KOPT-K1 (cell line): ENCODE results near the gene CHRM5.
A peak's percentile ranks its signal among the peaks of the same experiment; 100 is the strongest.

ENCODE experiments used
- H3K27ac ChIP-seq: fragments of 200-600 bp; sonication (generic); 2 replicates; pipeline ENCODE4 v1.5.1; 2016; ENCODE audit warnings: antibody characterized with exemption, mild to moderate bottlenecking, low read depth, low read length; ENCODE audit not compliant: poor library complexity, severe bottlenecking
- H3K36me3 ChIP-seq: fragments of 200-600 bp; sonication (generic); 2 replicates; pipeline ENCODE4 v1.5.1; 2017; ENCODE audit warnings: antibody characterized with exemption, mild to moderate bottlenecking, low read length, moderate library complexity; ENCODE audit not compliant: insufficient read depth
- H3K9me3 ChIP-seq: fragments of 200-600 bp; sonication (generic); 2 replicates; pipeline ENCODE4 v1.5.1; 2017; ENCODE audit warnings: antibody characterized with exemption, low read length, mild to moderate bottlenecking; ENCODE audit not compliant: insufficient read depth, poor library complexity, severe bottlenecking

The CHRM5 gene

DNA sequence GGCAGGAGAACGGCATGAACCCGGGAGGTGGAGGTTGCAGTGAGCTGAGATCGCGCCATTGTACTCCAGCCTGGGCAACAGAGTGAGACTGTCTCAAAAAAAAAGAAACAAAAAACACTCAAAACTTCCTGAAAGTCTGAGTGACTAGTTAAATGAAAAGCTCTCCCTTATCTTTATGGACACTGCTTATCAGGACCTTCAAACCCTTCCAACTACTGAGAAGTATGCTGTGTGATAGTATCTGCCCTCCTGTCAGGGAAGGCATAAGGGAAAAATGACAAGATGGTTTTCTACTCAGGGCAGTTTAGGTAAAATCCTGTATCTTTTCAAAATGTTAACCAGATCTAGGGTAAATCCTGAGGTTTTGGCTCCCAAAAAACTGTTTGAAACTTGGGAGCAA is 111.6 kb downstream of the CHRM5 start:
- Histone ChIP-seq H3K36me3 (peaks cover 13% of the 10 kb centered on the region; the same call in 1 of the 2 replicates), H3K9me3 (no peaks in the 10 kb centered on the region), H3K27ac (no peak overlapping the region)

DNA sequence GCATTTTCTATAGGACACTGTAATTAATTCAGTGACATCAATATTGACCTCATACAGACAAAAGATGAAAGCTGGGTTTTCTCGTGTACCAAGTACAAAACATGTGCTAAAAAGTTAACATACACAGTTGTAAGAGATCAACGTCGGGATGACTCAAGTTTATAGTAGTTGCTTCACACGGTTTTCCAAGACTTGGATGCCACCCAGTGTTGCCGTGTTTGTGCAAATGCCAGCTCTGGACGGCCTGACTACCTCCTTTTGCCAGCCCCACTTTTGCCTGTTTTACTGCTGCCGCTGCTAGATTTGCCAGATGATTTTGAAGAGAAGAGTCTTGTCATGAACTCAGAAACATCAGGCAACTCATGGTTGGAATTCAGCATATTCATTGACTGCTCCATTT is 115.8 kb downstream of the CHRM5 start:
- H3K9me3 ChIP-seq: no peaks in the 10 kb centered on the region
- peaks cover 45% of the 10 kb centered on the region for H3K36me3 ChIP-seq
- no peak overlapping the region for H3K27ac ChIP-seq

DNA sequence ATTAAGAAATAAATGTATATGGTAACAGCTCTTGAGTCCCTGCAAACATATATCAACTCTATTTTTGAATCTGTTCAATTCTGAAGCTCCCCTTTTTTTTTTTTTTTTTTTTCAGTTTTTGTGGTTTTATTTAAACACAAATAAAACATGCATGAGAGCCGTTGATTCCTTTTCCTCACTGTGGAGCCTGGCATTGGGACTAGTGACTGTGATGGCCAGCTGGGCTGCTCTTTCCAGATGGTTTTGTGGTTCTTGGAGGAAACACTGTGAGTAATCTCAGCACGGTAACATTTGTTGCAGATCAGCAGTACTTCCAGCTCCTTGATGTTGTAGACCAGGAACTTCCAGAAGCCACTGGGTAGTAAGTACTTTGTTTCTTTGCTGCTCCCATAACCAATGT is 117.4 kb downstream of the CHRM5 start:
- Histone ChIP-seq H3K27ac (no peak overlapping the region), H3K36me3 (peaks cover 57% of the 10 kb centered on the region), H3K9me3 (no peaks in the 10 kb centered on the region)

DNA sequence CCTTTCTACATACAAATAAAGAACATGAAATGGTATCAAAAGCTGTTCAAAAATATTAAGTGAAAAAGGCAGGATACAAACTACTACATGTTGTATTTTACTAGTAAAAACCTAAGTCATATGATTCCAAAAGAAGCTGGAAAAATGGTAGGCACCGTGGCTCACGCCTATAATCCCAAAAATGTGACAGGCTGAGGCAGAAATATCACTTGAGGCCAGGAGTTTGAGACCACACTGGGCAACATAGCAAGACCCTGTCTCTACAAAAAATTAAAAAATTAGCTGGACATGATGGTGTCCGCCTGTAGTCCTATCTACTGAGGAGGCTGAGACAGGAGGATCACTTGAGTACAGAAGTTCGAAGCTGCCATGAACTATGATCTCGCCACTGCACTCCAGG is 131.6 kb downstream of the CHRM5 start:
- H3K36me3 ChIP-seq: peaks cover 13% of the 10 kb centered on the region
- no peaks in the 10 kb centered on the region for H3K9me3 ChIP-seq
- H3K27ac ChIP-seq: no peak overlapping the region

DNA sequence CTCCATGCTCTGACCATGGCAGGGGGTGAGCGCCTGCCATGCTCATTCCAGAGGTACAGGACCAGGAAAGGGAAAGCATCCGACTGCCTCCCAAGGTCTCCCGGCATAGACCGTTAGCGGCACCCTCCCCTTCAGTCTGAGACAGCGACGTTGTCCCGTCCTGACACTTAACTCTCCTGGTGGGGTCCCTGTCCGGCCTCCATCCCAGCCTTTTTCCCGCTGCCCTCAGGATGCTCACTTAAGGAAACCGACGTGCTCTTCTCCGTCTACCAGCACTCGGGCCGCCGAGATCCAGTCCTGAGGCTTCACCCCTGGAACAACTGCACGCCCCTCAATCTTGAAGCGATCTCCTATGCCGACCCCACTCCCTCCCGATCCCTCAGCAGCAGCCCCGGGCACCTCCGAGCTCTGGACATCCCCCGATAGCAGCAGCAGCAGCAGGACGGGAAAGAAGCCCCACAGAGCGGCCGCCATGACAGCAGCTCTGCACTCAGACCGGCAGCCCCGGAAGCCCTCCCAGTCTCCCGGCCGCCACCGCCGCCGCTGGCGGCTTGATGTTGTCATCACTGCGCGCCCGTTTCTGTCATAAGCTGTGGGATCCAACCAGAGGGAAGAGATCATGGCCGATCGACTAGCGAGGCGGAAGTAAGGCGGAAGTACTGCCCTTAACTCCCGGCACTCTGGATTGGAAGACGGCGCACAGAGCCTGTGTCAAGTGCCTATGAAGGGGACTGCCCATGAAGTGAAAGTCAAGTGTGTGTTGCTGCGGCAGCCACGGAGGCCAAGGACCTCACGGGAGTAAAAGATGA is 133.3 kb downstream of the CHRM5 start, which contains the start of the genes EMC7 and PGBD4:
Gene EMC7 (minus strand): TSS at position 497 of the 809 bp plus-strand sequence. CDS start 23 bp downstream, at position 474.
Gene PGBD4 (plus strand): TSS at position 718 of the 809 bp plus-strand sequence. CDS start 449 bp downstream, outside the sequence.
- Histone ChIP-seq H3K36me3 (no peaks in the 10 kb centered on the region), H3K9me3 (no peaks in the 10 kb centered on the region), H3K27ac (peak within 1 kb of the TSS; percentile 82)

DNA sequence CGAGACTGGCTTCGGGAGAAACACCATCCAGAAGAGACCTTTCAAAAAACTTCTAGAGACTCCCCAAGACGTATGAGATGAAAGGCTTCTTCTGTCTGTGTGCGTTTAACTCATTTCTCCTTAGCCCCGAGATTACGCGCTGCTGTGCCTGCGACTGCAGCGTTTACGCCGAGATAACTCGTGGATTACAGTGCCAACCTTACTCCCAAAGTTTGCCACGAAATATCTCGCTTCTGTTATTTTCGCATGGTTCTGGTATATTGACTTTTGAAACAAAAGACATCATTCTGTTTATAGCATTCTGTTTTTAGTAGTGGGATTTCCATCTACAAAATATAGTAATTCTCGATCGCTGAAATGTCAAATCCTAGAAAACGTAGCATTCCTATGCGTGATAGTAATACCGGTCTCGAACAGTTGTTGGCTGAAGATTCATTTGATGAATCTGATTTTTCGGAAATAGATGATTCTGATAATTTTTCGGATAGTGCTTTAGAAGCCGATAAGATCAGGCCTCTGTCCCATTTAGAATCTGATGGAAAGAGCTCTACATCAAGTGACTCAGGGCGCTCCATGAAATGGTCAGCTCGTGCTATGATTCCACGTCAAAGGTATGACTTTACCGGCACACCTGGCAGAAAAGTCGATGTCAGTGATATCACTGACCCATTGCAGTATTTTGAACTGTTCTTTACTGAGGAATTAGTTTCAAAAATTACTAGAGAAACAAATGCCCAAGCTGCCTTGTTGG is 134.1 kb downstream of the CHRM5 start:
- Histone ChIP-seq H3K9me3 (no peaks in the 10 kb centered on the region), H3K27ac (peak overlapping the region; percentile 82), H3K36me3 (no peaks in the 10 kb centered on the region)

DNA sequence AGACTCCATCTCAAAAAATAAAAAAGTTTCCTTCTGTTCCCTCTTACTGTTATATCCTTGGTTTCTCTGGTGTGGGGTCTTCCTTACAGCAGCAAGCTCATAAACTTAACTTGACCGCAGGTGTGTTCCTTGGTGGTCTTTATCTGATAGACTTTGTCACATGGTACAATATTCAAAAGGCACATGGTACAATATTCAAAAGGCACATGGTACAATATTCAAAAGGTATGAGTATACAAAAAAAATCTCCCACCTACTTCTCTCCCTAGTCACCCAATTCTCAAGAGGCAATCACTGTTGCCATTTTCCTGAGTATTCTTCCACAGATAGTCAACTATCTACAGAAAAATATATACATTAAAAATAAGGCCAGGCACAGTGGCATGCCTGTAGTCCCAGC is 138.1 kb downstream of the CHRM5 start:
- Histone ChIP-seq H3K27ac (no peak overlapping the region), H3K36me3 (no peaks in the 10 kb centered on the region), H3K9me3 (no peaks in the 10 kb centered on the region)

DNA sequence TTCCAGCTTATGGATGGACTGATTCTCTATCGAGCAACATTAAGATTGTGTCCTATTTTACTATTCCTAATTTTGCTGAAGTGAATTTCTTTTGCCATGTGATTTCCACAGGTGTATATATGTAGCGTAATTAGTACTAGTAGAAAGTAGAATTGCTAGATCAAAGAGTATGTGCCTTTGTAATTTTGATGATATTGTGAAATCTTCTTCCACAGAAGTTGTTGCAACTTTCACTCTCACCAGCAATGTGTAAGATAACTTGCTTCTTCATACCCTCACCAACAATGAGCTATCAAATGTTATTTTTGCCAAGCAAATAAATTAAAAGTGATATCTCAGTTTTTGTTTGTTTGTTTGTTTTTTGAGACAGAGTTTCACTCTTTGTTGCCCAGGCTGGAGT is 139.0 kb downstream of the CHRM5 start:
- Histone ChIP-seq H3K36me3 (no peaks in the 10 kb centered on the region), H3K9me3 (no peaks in the 10 kb centered on the region), H3K27ac (no peak overlapping the region)

DNA sequence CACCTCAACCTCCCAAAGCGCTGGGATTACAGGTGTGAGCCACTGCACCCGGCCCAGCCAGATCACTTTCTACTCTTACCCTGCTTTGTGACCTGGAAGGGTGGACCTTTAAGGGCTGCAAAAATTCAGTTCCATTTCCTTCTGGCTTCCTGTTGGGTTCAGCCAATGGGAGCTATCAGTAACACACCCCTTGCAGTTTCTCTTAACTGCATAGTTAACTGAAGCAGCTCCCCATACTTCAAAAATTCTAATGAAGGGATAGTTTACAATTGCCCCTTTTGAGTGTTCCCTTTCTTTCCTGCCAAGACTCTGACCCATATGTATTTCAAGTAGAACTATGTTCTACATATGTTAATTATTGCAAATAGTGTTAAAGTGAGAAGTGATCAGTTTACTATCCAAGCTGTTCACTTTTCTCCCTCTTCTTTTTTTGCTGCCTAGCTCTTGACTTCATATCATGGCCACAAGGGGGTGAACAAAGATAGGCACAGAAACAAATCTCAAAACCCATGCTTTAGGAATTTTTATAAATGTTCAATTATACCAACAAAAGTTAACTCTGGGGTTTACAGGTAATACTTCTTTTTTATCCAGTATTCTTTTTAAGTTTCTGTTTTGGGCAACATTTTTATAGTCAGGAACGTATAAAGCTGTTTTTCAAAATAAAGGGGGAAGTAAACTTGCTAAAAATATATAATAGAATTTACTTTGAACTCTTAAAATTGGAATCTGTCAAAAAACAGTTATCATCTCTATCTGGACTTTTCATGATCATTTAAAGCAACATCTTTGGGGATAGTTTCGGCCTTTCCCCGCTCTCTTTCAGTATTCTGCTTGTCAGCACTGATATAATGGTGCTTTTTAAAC is 141.7 kb downstream of the CHRM5 start:
- Histone ChIP-seq H3K36me3 (no peaks in the 10 kb centered on the region), H3K27ac (no peak overlapping the region), H3K9me3 (no peaks in the 10 kb centered on the region)

DNA sequence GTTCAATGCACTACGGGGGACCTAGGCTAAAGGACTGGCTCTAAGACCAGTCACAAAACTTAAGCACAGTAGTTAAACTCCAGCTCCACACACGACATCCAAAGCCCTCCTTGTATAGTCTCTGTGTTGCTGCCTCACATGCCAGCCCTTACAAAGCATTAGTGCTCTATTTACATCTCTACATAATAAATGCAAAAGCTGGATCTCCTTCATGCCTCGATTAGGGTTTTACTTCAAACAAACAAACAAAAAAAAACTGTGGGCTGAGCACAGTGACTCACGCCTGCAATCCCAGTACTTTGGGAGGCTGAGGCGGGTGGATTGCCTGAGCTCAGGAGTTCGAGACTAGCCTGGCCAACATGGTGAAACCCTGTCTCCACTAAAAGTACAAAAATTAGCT is 143.2 kb downstream of the CHRM5 start:
- no peak overlapping the region for H3K27ac ChIP-seq
- no peaks in the 10 kb centered on the region for H3K9me3 ChIP-seq
- H3K36me3 ChIP-seq: no peaks in the 10 kb centered on the region

DNA sequence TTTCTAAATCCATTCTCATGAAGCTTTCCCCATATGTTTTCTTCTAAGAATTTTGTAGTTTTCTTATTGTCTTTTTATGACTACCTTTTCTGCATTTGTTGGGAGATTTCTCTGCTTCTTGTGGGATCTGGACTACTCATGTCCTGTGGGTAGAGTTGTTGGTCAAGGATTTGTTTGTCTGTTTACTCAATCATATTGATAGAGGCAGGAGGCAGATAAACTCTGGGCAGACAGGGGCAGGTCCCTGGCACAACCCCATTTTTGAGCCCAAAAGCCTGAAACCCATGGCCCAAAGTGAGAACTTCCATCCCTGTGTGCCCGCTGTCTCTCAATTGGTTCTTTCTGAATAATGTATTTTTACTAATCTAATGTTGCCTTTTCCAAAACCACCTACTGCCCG is 145.9 kb downstream of the CHRM5 start:
- H3K36me3 ChIP-seq: no peaks in the 10 kb centered on the region

DNA sequence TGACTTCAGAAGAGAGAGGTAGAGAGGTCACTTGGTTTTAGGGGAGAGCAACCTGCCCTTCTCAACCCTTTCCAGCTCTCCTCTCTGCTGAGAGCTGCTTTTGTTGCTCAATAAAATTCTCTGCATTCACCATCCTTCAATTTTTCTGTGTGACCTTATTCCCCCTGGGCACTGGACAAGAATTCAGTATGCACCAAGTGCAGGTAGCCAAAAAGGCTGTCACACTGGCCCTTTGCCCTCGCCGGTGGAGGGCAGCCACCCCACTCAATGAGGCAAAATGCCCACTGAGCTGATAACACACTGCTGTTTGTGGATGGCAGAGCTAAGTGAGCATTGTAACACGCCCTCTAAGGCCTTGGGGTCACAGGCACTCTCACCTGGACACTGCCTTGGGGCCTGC is 146.4 kb downstream of the CHRM5 start:
- Histone ChIP-seq H3K9me3 (no peaks in the 10 kb centered on the region), H3K27ac (no peak overlapping the region), H3K36me3 (no peaks in the 10 kb centered on the region)

More for the DNA sequence above, 145.9 kb downstream of the CHRM5 start:
- Histone ChIP-seq H3K27ac (no peak overlapping the region), H3K9me3 (no peaks in the 10 kb centered on the region)

DNA sequence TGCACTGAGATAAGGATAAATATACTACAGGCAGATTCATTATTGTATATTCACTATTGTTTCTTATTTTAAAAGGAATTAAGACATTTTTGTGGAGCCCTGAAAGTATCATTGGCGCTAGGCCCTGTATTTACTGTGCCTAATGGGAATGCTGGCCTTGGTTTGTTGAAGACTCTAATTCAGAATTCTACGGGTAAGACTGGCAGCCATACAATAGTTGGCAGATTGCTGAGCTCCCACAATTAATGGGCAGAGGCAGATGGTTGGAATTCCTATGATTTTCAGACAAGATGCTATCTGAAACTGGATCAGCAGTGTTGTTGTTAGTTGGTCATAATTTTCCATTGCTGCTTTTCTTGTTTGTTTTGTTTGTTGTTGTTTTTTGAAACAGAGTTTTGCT is 148.3 kb downstream of the CHRM5 start:
- H3K36me3 ChIP-seq: no peaks in the 10 kb centered on the region
- no peak overlapping the region for H3K27ac ChIP-seq
- H3K9me3 ChIP-seq: no peaks in the 10 kb centered on the region
